IPS-18c (cell line): Measurements from ENCODE around the gene PLXDC2.
"Not testable (repeated sequence)": the region's sequence is repeated elsewhere in the genome, so short reads cannot be mapped to it uniquely, and the experiment has no call there.

ENCODE experiments used
- H3K4me3 ChIP-seq: 2 replicates; pipeline ENCODE4 v1.7.0; 2013; ENCODE audit warnings: low read depth, mild to moderate bottlenecking, low read length, moderate library complexity; ENCODE audit not compliant: insufficient read depth
- H3K9me3 ChIP-seq: one replicate; pipeline ENCODE4 v1.6.1; 2013; ENCODE audit warnings: mild to moderate bottlenecking, low read length, moderate library complexity; ENCODE audit not compliant: control insufficient read depth, insufficient read depth

PLXDC2 gene

GRCh38 chr10:20013991-20014750, 197.9 kb downstream of the PLXDC2 start:
- Histone ChIP-seq H3K9me3 (no peaks in the 10 kb centered on the region), H3K4me3 (no peak overlapping the region)

- H3K4me3 ChIP-seq: no peak overlapping the region
- no peaks in the 10 kb centered on the region for H3K9me3 ChIP-seq
Observed at GRCh38 chr10:20017961-20018360, 201.7 kb downstream of the PLXDC2 start.

- Histone ChIP-seq H3K4me3 (no peak overlapping the region), H3K9me3 (no peaks in the 10 kb centered on the region)
Observed at GRCh38 chr10:20020677-20021076, 204.4 kb downstream of the PLXDC2 start.

GRCh38 chr10:20029523-20029922, 213.3 kb downstream of the PLXDC2 start:
- no peak overlapping the region for H3K4me3 ChIP-seq
- H3K9me3 ChIP-seq: no peaks in the 10 kb centered on the region

- Histone ChIP-seq H3K4me3 (no peak overlapping the region), H3K9me3 (no peaks in the 10 kb centered on the region)
Observed at GRCh38 chr10:20033476-20033875, 217.2 kb downstream of the PLXDC2 start.

- H3K4me3 ChIP-seq: no peak overlapping the region
- no peaks in the 10 kb centered on the region for H3K9me3 ChIP-seq
Observed at GRCh38 chr10:20034732-20035131, 218.5 kb downstream of the PLXDC2 start.

- no peaks in the 10 kb centered on the region for H3K9me3 ChIP-seq
- H3K4me3 ChIP-seq: no peak overlapping the region
Observed at GRCh38 chr10:20040012-20040411, 223.8 kb downstream of the PLXDC2 start.

GRCh38 chr10:20041931-20042330, 225.7 kb downstream of the PLXDC2 start:
- no peak overlapping the region for H3K4me3 ChIP-seq
- no peaks in the 10 kb centered on the region for H3K9me3 ChIP-seq

- not testable (repeated sequence) for H3K9me3 ChIP-seq, H3K4me3 ChIP-seq
Observed at GRCh38 chr10:20045100-20045499, 228.9 kb downstream of the PLXDC2 start.

GRCh38 chr10:20048161-20048560, 231.9 kb downstream of the PLXDC2 start:
- Histone ChIP-seq H3K9me3 (no peaks in the 10 kb centered on the region), H3K4me3 (no peak overlapping the region)

- Histone ChIP-seq H3K9me3 (peaks cover 4% of the 10 kb centered on the region), H3K4me3 (no peak overlapping the region)
Observed at GRCh38 chr10:20058135-20058534, 241.9 kb downstream of the PLXDC2 start.

- no peak overlapping the region for H3K4me3 ChIP-seq
- H3K9me3 ChIP-seq: peaks cover 2% of the 10 kb centered on the region
Observed at GRCh38 chr10:20059084-20059835, 243.0 kb downstream of the PLXDC2 start.

GRCh38 chr10:20065814-20066213, 249.6 kb downstream of the PLXDC2 start:
- no peak overlapping the region for H3K4me3 ChIP-seq
- no peaks in the 10 kb centered on the region for H3K9me3 ChIP-seq

GRCh38 chr10:20073167-20073566, 256.9 kb downstream of the PLXDC2 start:
- H3K9me3 ChIP-seq: no peaks in the 10 kb centered on the region
- H3K4me3 ChIP-seq: no peak overlapping the region

GRCh38 chr10:20075713-20076112, 259.5 kb downstream of the PLXDC2 start:
- Histone ChIP-seq H3K9me3 (no peaks in the 10 kb centered on the region), H3K4me3 (no peak overlapping the region)

- Histone ChIP-seq H3K4me3 (no peak overlapping the region), H3K9me3 (no peaks in the 10 kb centered on the region)
Observed at GRCh38 chr10:20084451-20084850, 268.2 kb downstream of the PLXDC2 start.

- Histone ChIP-seq H3K4me3 (no peak overlapping the region), H3K9me3 (no peaks in the 10 kb centered on the region)
Observed at GRCh38 chr10:20085115-20085514, 268.9 kb downstream of the PLXDC2 start.

- Histone ChIP-seq H3K4me3 (no peak overlapping the region), H3K9me3 (no peaks in the 10 kb centered on the region)
Observed at GRCh38 chr10:20087353-20087752, 271.1 kb downstream of the PLXDC2 start.
